AG09309 (cell line): Measurements from ENCODE around the gene AADAT.

Source experiments
- DNase-seq: peaks from one replicate; pipeline ENCODE4 v3.0.0-alpha.2; 2010; ENCODE audit warnings: low read depth
- H3K4me3 ChIP-seq: 2 replicates; pipeline ENCODE4 v1.5.1; 2011; ENCODE audit warnings: mild to moderate bottlenecking, low read depth, low read length, moderate library complexity; ENCODE audit not compliant: control insufficient read depth
- TF ChIP-seq, protein P1 (sequence below): IDR thresholded peaks from 2 replicates; pipeline ENCODE4 v1.5.1; 2011; ENCODE audit warnings: mild to moderate bottlenecking, low read depth, low read length, inconsistent platforms; ENCODE audit not compliant: insufficient read depth, control insufficient read depth; ENCODE audit errors: missing control alignments

The AADAT gene

DNA sequence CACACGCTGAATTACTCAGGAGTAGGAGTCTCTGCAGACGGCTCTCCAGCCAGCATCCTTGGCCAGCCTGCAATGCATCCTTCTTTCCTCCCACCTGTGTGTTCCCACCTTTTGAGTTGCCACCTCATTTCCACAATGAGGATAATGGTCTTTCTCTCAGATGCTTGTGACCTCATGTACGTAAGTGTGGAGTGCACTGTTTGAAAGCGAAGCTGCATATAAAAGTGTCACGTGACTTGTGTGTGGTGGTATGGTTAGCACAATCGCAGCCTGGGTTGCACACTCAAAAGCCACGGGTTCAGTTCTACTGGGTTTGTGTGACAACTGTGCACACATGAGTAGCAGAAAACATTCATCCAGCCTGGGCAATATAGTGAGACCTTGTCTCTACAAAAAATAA lies 51.5 kb downstream of the AADAT start:
- no peak for DNase-seq
- no peak overlapping the region for H3K4me3 ChIP-seq
- TF ChIP-seq, protein P1, sequence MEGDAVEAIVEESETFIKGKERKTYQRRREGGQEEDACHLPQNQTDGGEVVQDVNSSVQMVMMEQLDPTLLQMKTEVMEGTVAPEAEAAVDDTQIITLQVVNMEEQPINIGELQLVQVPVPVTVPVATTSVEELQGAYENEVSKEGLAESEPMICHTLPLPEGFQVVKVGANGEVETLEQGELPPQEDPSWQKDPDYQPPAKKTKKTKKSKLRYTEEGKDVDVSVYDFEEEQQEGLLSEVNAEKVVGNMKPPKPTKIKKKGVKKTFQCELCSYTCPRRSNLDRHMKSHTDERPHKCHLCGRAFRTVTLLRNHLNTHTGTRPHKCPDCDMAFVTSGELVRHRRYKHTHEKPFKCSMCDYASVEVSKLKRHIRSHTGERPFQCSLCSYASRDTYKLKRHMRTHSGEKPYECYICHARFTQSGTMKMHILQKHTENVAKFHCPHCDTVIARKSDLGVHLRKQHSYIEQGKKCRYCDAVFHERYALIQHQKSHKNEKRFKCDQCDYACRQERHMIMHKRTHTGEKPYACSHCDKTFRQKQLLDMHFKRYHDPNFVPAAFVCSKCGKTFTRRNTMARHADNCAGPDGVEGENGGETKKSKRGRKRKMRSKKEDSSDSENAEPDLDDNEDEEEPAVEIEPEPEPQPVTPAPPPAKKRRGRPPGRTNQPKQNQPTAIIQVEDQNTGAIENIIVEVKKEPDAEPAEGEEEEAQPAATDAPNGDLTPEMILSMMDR, result no peak

DNA sequence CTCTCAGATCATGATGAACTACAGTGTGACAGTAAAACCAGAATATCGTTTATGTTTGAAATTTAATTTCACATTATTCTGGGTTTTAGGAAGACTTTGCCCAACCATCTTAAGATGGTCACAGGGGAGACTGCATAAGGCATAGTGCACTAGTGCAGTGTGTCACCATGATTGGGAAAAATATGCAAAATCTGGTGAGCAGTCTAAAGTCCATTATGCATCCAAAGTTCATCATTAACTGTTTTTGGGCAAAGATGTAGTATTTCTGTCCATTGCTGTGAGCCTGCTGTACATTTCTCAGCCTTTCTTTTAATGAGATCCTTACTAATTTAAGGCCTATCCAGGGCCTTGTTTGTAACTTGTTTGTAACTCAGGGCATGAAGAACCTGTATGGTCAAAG lies 52.3 kb downstream of the AADAT start:
- DNase-seq, result no peak
- TF ChIP-seq, protein P1, result no peak

DNA sequence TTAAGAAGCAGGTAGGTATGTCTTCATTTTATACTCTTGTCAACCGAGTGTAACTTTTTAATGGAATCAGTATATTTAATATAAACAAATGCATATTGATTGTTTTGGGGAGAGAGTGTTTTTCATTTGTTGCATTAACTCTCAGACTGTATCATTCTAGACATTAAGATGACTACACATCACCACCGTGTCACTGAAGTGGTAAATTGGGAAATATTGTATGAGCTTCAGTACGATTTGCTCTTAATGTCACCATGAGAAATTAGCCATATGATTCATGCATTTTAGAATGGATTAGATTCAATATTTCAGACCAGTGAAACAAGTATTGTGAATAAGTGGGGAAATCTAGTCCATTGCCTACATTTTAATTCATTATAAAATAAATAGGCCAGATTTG lies 53.9 kb downstream of the AADAT start:
- no peak for DNase-seq
- H3K4me3 ChIP-seq, result no peak overlapping the region
- TF ChIP-seq, protein P1, result no peak

More for the DNA sequence above, 52.3 kb downstream of the AADAT start:
- H3K4me3 ChIP-seq, result no peak overlapping the region

DNA sequence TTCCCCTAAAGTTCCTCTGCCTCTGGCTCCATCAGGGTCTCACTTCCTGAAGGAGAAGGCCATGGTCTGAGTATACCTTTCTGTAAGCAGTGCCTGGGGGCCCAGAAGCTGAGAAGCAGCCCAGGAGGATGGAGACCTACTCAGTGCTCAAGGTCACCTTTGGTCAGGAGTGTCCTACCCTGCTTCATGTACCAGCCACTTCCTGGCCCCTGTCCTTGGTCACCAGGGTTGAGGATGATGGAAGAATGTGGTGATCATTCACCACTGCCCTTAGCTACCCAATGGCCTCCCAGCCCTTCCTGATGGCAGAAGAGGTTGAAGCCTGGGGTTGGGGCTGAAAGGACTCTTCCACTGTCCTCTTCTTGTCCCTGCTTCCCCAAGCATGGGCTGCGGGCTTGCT lies 54.5 kb downstream of the AADAT start:
- DNase-seq, result no peak
- TF ChIP-seq, protein P1, result no peak
- no peak overlapping the region for H3K4me3 ChIP-seq

DNA sequence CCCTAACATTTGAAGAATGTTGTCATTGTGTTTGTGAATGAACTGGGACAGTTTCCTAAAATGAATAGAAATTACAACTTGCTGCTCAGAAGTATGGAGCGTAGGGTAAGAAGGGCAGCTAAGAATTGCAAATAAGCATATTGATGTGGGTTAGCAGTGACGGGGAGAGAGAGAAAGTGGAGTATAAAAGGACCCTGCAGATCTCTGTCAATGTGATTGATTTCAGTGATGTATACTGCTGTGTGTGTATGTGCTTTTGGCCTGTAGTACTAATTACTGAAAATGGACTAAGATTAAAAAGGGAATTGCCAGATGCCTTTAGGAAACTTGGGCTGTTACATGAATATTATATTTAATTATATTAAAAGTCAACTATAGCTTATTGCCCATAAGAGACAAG lies 55.8 kb downstream of the AADAT start:
- DNase-seq, result no peak
- no peak overlapping the region for H3K4me3 ChIP-seq
- TF ChIP-seq, protein P1, result no peak

DNA sequence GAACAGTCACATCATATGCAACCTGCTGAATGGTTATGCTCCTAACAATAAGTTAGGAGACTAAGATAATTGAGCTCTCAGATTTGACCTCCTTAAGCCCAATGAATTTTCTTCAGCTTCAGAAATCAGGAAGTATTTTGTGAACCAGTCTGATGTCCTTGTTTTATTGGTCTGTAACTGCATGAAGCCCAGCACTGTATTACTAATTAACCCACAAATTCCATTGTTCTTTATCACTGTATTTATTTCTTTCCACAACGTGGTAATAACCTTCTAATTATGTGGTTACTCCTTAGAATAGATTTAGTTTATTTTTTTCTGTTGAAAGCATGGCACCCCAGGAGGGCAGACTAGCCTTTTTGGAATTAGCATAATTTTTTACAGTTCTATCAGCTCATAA lies 59.6 kb downstream of the AADAT start:
- H3K4me3 ChIP-seq, result no peak overlapping the region
- TF ChIP-seq, protein P1, result no peak
- DNase-seq, result no peak
